GM19467 (cell line): Measurements from ENCODE around the gene PARD3B.

Experiments
- ATAC-seq: cut with Tn5 transposase; IDR thresholded peaks from one replicate; pipeline ENCODE4 v1.9.1; 2021; ENCODE audit warnings: mild to moderate bottlenecking, moderate library complexity; ENCODE audit not compliant: unreplicated experiment

PARD3B gene

GRCh38 chr2:205527801-205528200 lies 982.5 kb downstream of the PARD3B start:
- no peak for ATAC-seq

- ATAC-seq: no peak
These were observed 985.8 kb downstream of the PARD3B start for GRCh38 chr2:205531072-205531471.

- ATAC-seq: no peak
These were observed 986.3 kb downstream of the PARD3B start for GRCh38 chr2:205531489-205532148.

- no peak for ATAC-seq
These were observed 989.7 kb downstream of the PARD3B start for GRCh38 chr2:205535001-205535400.

GRCh38 chr2:205539603-205540002 lies 994.3 kb downstream of the PARD3B start:
- no peak for ATAC-seq

- ATAC-seq: no peak
These were observed 994.8 kb downstream of the PARD3B start for GRCh38 chr2:205540036-205540435.

- no peak for ATAC-seq
These were observed 998.1 kb downstream of the PARD3B start for GRCh38 chr2:205543262-205543843.

GRCh38 chr2:205543937-205544702 lies 998.8 kb downstream of the PARD3B start:
- no peak for ATAC-seq

- ATAC-seq: no peak
These were observed 1000.9 kb downstream of the PARD3B start for GRCh38 chr2:205545971-205546816.

- no peak for ATAC-seq
These were observed 1010.4 kb downstream of the PARD3B start for GRCh38 chr2:205555566-205556230.

GRCh38 chr2:205556357-205556756 lies 1011.1 kb downstream of the PARD3B start:
- ATAC-seq: no peak

GRCh38 chr2:205556841-205557539 lies 1011.7 kb downstream of the PARD3B start:
- no peak for ATAC-seq

GRCh38 chr2:205557873-205558272 lies 1012.6 kb downstream of the PARD3B start:
- no peak for ATAC-seq

- ATAC-seq: no peak
These were observed 1016.2 kb downstream of the PARD3B start for GRCh38 chr2:205561441-205561840.

- no peak for ATAC-seq
These were observed 1018.4 kb downstream of the PARD3B start for GRCh38 chr2:205563646-205564045.

- ATAC-seq: no peak
These were observed 1019.3 kb downstream of the PARD3B start for GRCh38 chr2:205564346-205565141.

- no peak for ATAC-seq
These were observed 1019.9 kb downstream of the PARD3B start for GRCh38 chr2:205565142-205565522.

GRCh38 chr2:205566606-205567168 lies 1021.4 kb downstream of the PARD3B start:
- ATAC-seq: no peak

GRCh38 chr2:205568620-205569019 lies 1023.3 kb downstream of the PARD3B start:
- no peak for ATAC-seq
